ENCODE results near the gene BCL2.

The BCL2 gene

GRCh38 chr18:63102941-63103744 lies 216.4 kb downstream of the BCL2 start:
- no peak for DNase-seq

- DNase-seq = no peak
Observed at GRCh38 chr18:63100630-63101055, 218.9 kb downstream of the BCL2 start.

- DNase-seq = no peak
Observed at GRCh38 chr18:63099848-63100629, 219.5 kb downstream of the BCL2 start.

DNA sequence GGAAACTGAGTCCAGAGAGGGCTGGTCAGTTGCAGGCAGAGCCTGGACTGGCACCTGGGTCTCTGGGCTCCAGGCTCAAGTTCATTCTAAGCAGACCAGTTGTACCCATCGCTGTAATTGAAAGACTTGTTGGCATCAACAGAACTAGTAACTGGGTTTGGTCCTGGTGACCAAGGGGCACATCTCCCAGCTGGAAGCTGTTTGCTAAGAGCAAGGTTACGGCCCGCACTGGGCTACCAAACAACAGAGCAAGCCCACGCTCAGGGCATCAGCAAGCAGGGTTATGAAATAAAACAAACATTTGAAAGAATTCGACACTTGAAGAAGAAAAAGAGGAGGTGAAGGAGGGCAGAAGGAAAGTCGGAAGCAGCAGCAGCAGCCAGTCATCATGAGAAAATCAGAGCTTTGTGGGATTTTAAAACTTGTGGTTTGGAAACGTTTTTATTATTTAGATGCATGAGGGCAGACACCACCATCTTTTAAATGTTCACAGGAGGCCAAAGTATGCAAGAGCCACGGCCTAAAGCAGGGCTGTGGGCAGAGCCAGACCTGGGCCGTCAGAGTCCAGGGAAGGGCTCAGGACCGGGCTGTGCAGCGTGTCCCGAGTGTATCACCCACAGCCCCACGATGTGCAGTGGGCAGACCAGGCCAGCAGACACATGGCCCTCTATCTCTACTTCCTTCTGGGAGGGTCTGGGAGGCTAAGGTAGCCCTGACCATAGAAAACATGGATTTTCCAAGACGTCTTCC lies 220.3 kb downstream of the BCL2 start:
- DNase-seq = no peak

GRCh38 chr18:63098018-63098981 lies 221.3 kb downstream of the BCL2 start:
- DNase-seq = peak; percentile 14 to 41

GRCh38 chr18:63097178-63097577 lies 222.4 kb downstream of the BCL2 start:
- DNase-seq = no peak

- no peak for DNase-seq
Observed at GRCh38 chr18:63096327-63096874, 223.2 kb downstream of the BCL2 start.

DNA sequence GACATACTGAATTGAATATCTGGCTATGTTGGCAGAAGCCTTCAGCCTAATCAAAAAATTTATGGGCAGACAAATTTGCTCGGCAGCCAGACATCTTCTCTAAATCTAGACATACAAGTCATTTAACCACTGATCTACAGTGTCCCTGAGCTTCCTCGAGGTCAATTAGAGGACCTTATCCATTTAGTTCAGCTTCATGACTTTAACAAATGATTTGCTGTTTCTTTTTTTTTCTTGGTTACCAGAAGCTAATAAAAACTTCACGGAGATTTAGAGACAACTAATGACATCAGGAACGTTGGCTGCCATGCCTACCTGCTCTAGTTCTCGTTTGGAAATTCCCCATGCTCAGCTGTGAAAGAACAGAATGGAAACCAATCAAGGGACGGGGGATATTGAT lies 223.8 kb downstream of the BCL2 start:
- no peak for DNase-seq

DNA sequence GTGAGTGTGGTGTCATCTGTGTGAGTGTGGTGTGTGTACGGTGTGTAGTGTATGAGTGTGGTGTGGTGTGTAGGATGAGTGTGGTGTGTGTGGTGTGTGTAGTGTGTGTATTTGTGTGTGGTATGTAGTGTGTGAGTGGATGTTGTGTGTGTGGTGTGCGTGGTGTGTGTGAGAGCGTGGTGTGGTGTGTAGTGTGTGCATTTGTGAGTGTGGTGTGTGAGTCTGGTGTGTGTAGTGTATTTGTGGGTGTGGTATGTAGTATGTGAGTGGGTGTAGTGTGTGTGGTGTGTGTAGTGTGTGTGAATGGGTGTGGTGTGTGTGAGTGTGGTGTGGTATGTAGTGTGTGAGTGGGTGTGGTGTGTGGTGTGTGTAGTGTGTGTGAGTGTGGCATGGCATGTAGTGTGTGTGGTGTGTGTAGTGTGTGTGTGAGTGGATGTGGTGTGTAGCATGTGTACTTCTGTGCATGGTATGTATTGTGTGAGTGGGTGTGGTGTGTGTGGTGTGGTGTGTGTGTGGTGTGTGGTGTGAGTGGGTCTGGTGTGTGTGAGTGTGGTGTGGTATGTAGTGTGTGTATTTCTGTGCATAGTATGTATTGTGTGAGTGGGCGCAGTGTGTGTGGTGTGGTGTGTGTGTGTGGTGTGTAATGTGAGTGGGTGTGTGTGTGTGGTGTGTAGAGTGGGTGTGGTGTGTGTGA lies 227.8 kb downstream of the BCL2 start:
- DNase-seq = no peak

- no peak for DNase-seq
Observed at GRCh38 chr18:63090334-63090733, 229.2 kb downstream of the BCL2 start.

GRCh38 chr18:63089041-63089440 lies 230.5 kb downstream of the BCL2 start:
- DNase-seq = no peak

GRCh38 chr18:63088262-63088661 lies 231.3 kb downstream of the BCL2 start:
- DNase-seq = no peak

GRCh38 chr18:63087421-63088230 lies 231.9 kb downstream of the BCL2 start:
- DNase-seq = no peak

DNA sequence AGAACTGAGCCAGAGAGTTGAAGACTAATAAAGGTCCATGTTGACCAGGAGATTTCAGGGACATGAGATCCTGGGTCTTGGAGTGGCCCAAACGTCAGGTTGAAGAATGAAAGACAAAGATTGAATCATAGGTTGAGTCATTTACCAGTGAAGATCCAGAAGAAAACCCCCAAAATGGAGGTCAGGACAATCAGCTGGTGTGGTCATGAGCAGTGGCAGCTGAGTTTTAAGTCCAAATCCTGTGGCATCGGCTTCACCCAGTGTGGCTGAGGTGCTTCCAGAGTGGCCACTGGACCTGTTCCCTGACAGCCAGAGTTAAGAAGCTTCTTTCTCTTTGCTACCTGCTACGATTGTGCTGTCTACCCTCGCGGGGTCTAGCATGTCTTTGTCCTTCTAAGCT lies 234.0 kb downstream of the BCL2 start:
- DNase-seq = no peak

GRCh38 chr18:63084219-63084618 lies 235.3 kb downstream of the BCL2 start:
- DNase-seq = no peak

GRCh38 chr18:63083555-63083954 lies 236.0 kb downstream of the BCL2 start:
- DNase-seq = no peak

- DNase-seq = no peak
Observed at GRCh38 chr18:63083020-63083531, 236.5 kb downstream of the BCL2 start.

GRCh38 chr18:63082366-63083019 lies 237.1 kb downstream of the BCL2 start:
- DNase-seq = no peak

DNA sequence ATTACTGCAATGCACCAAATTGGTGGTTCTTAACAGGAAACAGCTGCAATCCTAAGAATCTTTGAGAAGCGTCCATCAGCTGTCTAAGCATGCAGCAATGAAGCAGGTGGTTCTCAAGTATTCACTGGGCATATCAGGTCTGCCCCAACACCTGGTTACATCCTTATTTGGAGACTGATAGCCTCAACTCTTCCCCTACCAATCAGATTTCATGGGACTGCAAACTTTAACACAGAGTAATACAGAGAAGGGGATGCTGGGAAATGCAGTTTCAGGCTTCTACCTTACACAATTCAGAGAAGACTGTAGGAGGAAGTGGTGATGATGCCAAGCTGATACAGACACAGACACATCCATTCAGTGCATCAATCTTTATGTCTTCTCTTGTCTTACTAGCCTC lies 240.5 kb downstream of the BCL2 start:
- DNase-seq = no peak

GRCh38 chr18:63078471-63078870 lies 241.1 kb downstream of the BCL2 start:
- DNase-seq = no peak
